Mesenchymal stem cell (in vitro differentiated cells and primary cell): ENCODE data around the gene MKRN3.

ENCODE experiments used
- DNase-seq: peaks from one replicate; pipeline ENCODE4 v3.0.0-alpha.2; 2013
- H2AFZ ChIP-seq: one replicate; pipeline ENCODE4 v1.6.1; 2013; ENCODE audit warnings: low read depth, mild to moderate bottlenecking, control low read depth, inconsistent platforms, low read length, moderate library complexity
- H2AK5ac ChIP-seq: 2 replicates; pipeline ENCODE4 v1.6.1; 2013; ENCODE audit warnings: low read length, moderate library complexity, mild to moderate bottlenecking, inconsistent platforms; ENCODE audit not compliant: severe bottlenecking
- H2BK120ac ChIP-seq: one replicate; pipeline ENCODE4 v1.6.1; 2013; ENCODE audit warnings: low read depth, mild to moderate bottlenecking, inconsistent platforms, low read length, moderate library complexity
- H2BK12ac ChIP-seq, 2 experiments: one replicate each; pipeline ENCODE4 v1.6.1; 2013; ENCODE audit warnings: inconsistent platforms in 2 of 2, low read length in 2 of 2, mild to moderate bottlenecking in 2 of 2, moderate library complexity in 2 of 2, control low read depth in 1 of 2
- H2BK15ac ChIP-seq: one replicate; pipeline ENCODE4 v1.6.1; 2013; ENCODE audit warnings: mild to moderate bottlenecking, low read depth, inconsistent platforms; ENCODE audit not compliant: poor library complexity, severe bottlenecking
- H2BK5ac ChIP-seq: 2 replicates; pipeline ENCODE4 v1.6.1; 2013; ENCODE audit warnings: low read depth, mild to moderate bottlenecking, low read length, control low read depth, inconsistent platforms; ENCODE audit not compliant: poor library complexity, severe bottlenecking
- H3K14ac ChIP-seq, 2 experiments: one replicate each; pipeline ENCODE4 v1.6.1; 2013; ENCODE audit warnings: inconsistent platforms in 2 of 2, low read length in 2 of 2, control low read depth in 1 of 2, mild to moderate bottlenecking in 1 of 2, moderate library complexity in 1 of 2
- H3K18ac ChIP-seq, 2 experiments: one replicate each; pipeline ENCODE4 v1.6.1; 2013; ENCODE audit warnings: inconsistent platforms in 2 of 2, low read length in 2 of 2, control low read depth in 1 of 2, low read depth in 1 of 2, mild to moderate bottlenecking in 1 of 2
- H3K23ac ChIP-seq, 2 experiments: one replicate each; pipeline ENCODE4 v1.6.1; 2013; ENCODE audit warnings: inconsistent platforms in 2 of 2, low read length in 2 of 2, mild to moderate bottlenecking in 2 of 2, moderate library complexity in 2 of 2, control low read depth in 1 of 2
- H3K27ac ChIP-seq: 2 replicates; pipeline ENCODE4 v1.5.1; 2013; ENCODE audit warnings: mild to moderate bottlenecking, moderate library complexity, low read length, control low read depth, inconsistent platforms; ENCODE audit not compliant: poor library complexity, severe bottlenecking
- H3K27me3 ChIP-seq, 2 experiments: 2 replicates each; pipeline versions ENCODE4 v1.6.1 to v1.7.0; 2013; ENCODE audit warnings: low read length in 2 of 2, mild to moderate bottlenecking in 2 of 2, moderate library complexity in 2 of 2, control low read depth in 1 of 2, inconsistent platforms in 1 of 2; ENCODE audit not compliant: control insufficient read depth in 1 of 2, insufficient read depth in 1 of 2
- H3K36me3 ChIP-seq, 2 experiments: 2 replicates each; pipeline versions ENCODE4 v1.6.1 to v1.7.0; 2013; ENCODE audit warnings: low read length in 2 of 2, control low read depth in 1 of 2, inconsistent platforms in 1 of 2, low read depth in 1 of 2, mild to moderate bottlenecking in 1 of 2; ENCODE audit not compliant: insufficient read depth in 2 of 2, control insufficient read depth in 1 of 2
- H3K4ac ChIP-seq, 2 experiments: one replicate each; pipeline ENCODE4 v1.6.1; 2013; ENCODE audit warnings: inconsistent platforms in 2 of 2, low read length in 2 of 2, mild to moderate bottlenecking in 2 of 2, moderate library complexity in 2 of 2, control low read depth in 1 of 2, low read depth in 1 of 2
- H3K4me1 ChIP-seq: 2 replicates; pipeline ENCODE4 v1.6.1; 2013; ENCODE audit warnings: low read depth, low read length, control low read depth; ENCODE audit not compliant: control insufficient read depth, insufficient read depth
- H3K4me2 ChIP-seq: 2 replicates; pipeline ENCODE4 v1.6.1; 2013; ENCODE audit warnings: low read length, mild to moderate bottlenecking, inconsistent platforms; ENCODE audit not compliant: poor library complexity, severe bottlenecking
- H3K4me3 ChIP-seq, 2 experiments: 2 replicates each; pipeline versions ENCODE4 v1.5.1 to v1.7.0; 2013; ENCODE audit warnings: low read length in 2 of 2, mild to moderate bottlenecking in 2 of 2, control low read depth in 1 of 2, low read depth in 1 of 2; ENCODE audit not compliant: insufficient read depth in 1 of 2
- H3K79me1 ChIP-seq: replicated peaks from 2 replicates; pipeline ENCODE4 v1.6.1; 2013; ENCODE audit warnings: mild to moderate bottlenecking, control low read depth, low read length, inconsistent platforms; ENCODE audit not compliant: poor library complexity, severe bottlenecking
- H3K9ac ChIP-seq: 2 replicates; pipeline ENCODE4 v1.7.0; 2013; ENCODE audit warnings: mild to moderate bottlenecking, low read length, moderate library complexity
- H3K9me3 ChIP-seq: 2 replicates; pipeline ENCODE4 v1.7.0; 2013; ENCODE audit warnings: mild to moderate bottlenecking, low read length; ENCODE audit not compliant: control insufficient read depth
- H4K8ac ChIP-seq: one replicate; pipeline ENCODE4 v1.6.1; 2013; ENCODE audit warnings: inconsistent platforms, mild to moderate bottlenecking, low read length, moderate library complexity
- H4K91ac ChIP-seq: one replicate; pipeline ENCODE4 v1.6.1; 2013; ENCODE audit warnings: mild to moderate bottlenecking, low read length, inconsistent platforms
- WGBS: methylation state at CpG from one replicate; pipeline ENCODE4 v1.1.7; 2013; ENCODE audit warnings: mixed read lengths; 5-methylcytosine and 5-hydroxymethylcytosine counted together

MKRN3 gene

GRCh38 chr15:23576061-23576460, 10.6 kb downstream of the MKRN3 start:
- no peaks in the 10 kb centered on the region for H3K9me3 ChIP-seq
- H2BK15ac ChIP-seq = no peak overlapping the region
- DNase-seq = no peak
- 41% methylated on average over 1 of the region's 1 CpG for WGBS
- no peak overlapping the region for H3K27ac ChIP-seq
- H2AK5ac ChIP-seq = no peak overlapping the region
- no peak overlapping the region for H2BK120ac ChIP-seq
- no peak overlapping the region for H2AFZ ChIP-seq
- no peaks in the 10 kb centered on the region for H3K79me1 ChIP-seq
- H3K9ac ChIP-seq = no peak overlapping the region
- no peak overlapping the region for H3K4me2 ChIP-seq
- H3K4me3 ChIP-seq = no peak overlapping the region
- H2BK5ac ChIP-seq = no peak overlapping the region
- no peak overlapping the region for H2BK12ac ChIP-seq
- no peaks in the 10 kb centered on the region for H3K27me3 ChIP-seq
- H3K4me1 ChIP-seq = no peaks in the 10 kb centered on the region
- no peak overlapping the region for H3K18ac ChIP-seq
- H4K8ac ChIP-seq = no peak overlapping the region
- H3K14ac ChIP-seq = no peak overlapping the region
- no peaks in the 10 kb centered on the region for H3K36me3 ChIP-seq
- no peak overlapping the region for H3K4ac ChIP-seq
- H3K23ac ChIP-seq = no peak overlapping the region
- no peak overlapping the region for H4K91ac ChIP-seq

- WGBS = 25% methylated on average over 2 of the region's 4 CpGs
- no peak overlapping the region for H3K4ac ChIP-seq
These were observed 13.2 kb downstream of the MKRN3 start for GRCh38 chr15:23578521-23579150.

GRCh38 chr15:23588268-23588667, 22.8 kb downstream of the MKRN3 start:
- H3K4ac ChIP-seq = no peak overlapping the region
- no peak overlapping the region for H3K18ac ChIP-seq
- H3K27me3 ChIP-seq = no peaks in the 10 kb centered on the region
- H3K9ac ChIP-seq = no peak overlapping the region
- H3K14ac ChIP-seq = no peak overlapping the region
- H4K91ac ChIP-seq = no peak overlapping the region
- no peak overlapping the region for H3K4me3 ChIP-seq
- H3K23ac ChIP-seq = no peak overlapping the region
- H4K8ac ChIP-seq = no peak overlapping the region
- no peak overlapping the region for H2BK5ac ChIP-seq
- no peak overlapping the region for H3K4me2 ChIP-seq
- no peak overlapping the region for H2BK15ac ChIP-seq
- H3K27ac ChIP-seq = no peak overlapping the region
- H3K36me3 ChIP-seq = no peaks in the 10 kb centered on the region
- H3K4me1 ChIP-seq = no peaks in the 10 kb centered on the region
- H3K9me3 ChIP-seq = no peaks in the 10 kb centered on the region
- H2BK120ac ChIP-seq = no peak overlapping the region
- WGBS = 53% methylated on average over 2 of the region's 2 CpGs
- H3K79me1 ChIP-seq = no peaks in the 10 kb centered on the region
- no peak overlapping the region for H2AK5ac ChIP-seq
- H2BK12ac ChIP-seq = no peak overlapping the region
- no peak overlapping the region for H2AFZ ChIP-seq
- DNase-seq = no peak

More at GRCh38 chr15:23578521-23579150, 13.2 kb downstream of the MKRN3 start:
- Histone ChIP-seq H3K18ac (no peak overlapping the region), H2AFZ (no peak overlapping the region), H2BK12ac (no peak overlapping the region), H3K36me3 (no peaks in the 10 kb centered on the region), H2BK15ac (no peak overlapping the region), H2AK5ac (no peak overlapping the region), H2BK120ac (no peak overlapping the region), H4K91ac (no peak overlapping the region), H3K14ac (no peak overlapping the region), H2BK5ac (no peak overlapping the region), H3K9me3 (no peaks in the 10 kb centered on the region), H3K4me3 (no peak overlapping the region), H3K4me2 (no peak overlapping the region), H3K4me1 (no peaks in the 10 kb centered on the region), H4K8ac (no peak overlapping the region), H3K9ac (no peak overlapping the region), H3K27ac (no peak overlapping the region), H3K23ac (no peak overlapping the region), H3K27me3 (no peaks in the 10 kb centered on the region), H3K79me1 (no peaks in the 10 kb centered on the region)
- no peak for DNase-seq

- H2AK5ac ChIP-seq = no peak overlapping the region
- no peak overlapping the region for H3K4me3 ChIP-seq
- H2BK12ac ChIP-seq = no peak overlapping the region
- H2BK5ac ChIP-seq = no peak overlapping the region
- no peak overlapping the region for H2AFZ ChIP-seq
- H3K4me1 ChIP-seq = no peaks in the 10 kb centered on the region
- H3K9me3 ChIP-seq = no peaks in the 10 kb centered on the region
- no peak overlapping the region for H3K23ac ChIP-seq
- no peak overlapping the region for H3K4ac ChIP-seq
- DNase-seq = no peak
- no peaks in the 10 kb centered on the region for H3K27me3 ChIP-seq
- H3K27ac ChIP-seq = no peak overlapping the region
- H3K36me3 ChIP-seq = no peaks in the 10 kb centered on the region
- no peak overlapping the region for H2BK15ac ChIP-seq
- no peak overlapping the region for H3K4me2 ChIP-seq
- no peak overlapping the region for H4K91ac ChIP-seq
- no peaks in the 10 kb centered on the region for H3K79me1 ChIP-seq
- WGBS = 62% methylated on average over 3 of the region's 3 CpGs
- H3K18ac ChIP-seq = no peak overlapping the region
- no peak overlapping the region for H2BK120ac ChIP-seq
- H3K9ac ChIP-seq = no peak overlapping the region
- H3K14ac ChIP-seq = no peak overlapping the region
- H4K8ac ChIP-seq = no peak overlapping the region
These were observed 23.5 kb downstream of the MKRN3 start for GRCh38 chr15:23589012-23589411.
